Immature natural killer cell (primary cell): ENCODE measurements around the gene SNX4. TPM values are rescaled to one million over a fixed set of nuclear protein-coding genes. Genes with fewer than 3 reads are reported as not detected.
"Not testable (repeated sequence)": the region's sequence is repeated elsewhere in the genome, so short reads cannot be mapped to it uniquely, and the experiment has no call there.

Source experiments
- DNase-seq, 3 donors: peaks; one replicate each; pipeline ENCODE4 v3.0.0; 2022; ENCODE audit warnings: mixed read lengths in 1 of 3
- H3K27ac Mint-ChIP-seq, 6 donors: one replicate each; pipeline ENCODE4 v1.8.0; 2020; ENCODE audit warnings: mixed read lengths in 6 of 6, mild to moderate bottlenecking in 5 of 6, inconsistent platforms in 4 of 6, moderate library complexity in 3 of 6
- H3K27me3 Mint-ChIP-seq, 3 donors: one replicate each; pipeline ENCODE4 v1.8.0; 2020 to 2021; ENCODE audit warnings: low read depth in 3 of 3, mild to moderate bottlenecking in 3 of 3, mixed read lengths in 3 of 3, moderate library complexity in 3 of 3, inconsistent platforms in 1 of 3
- H3K36me3 Mint-ChIP-seq, 3 donors: one replicate each; pipeline ENCODE4 v1.8.0; 2020; ENCODE audit warnings: mixed read lengths in 3 of 3, inconsistent platforms in 2 of 3, mild to moderate bottlenecking in 2 of 3
- H3K4me1 Mint-ChIP-seq, 2 donors: one replicate each; pipeline ENCODE4 v1.8.0; 2020; ENCODE audit warnings: inconsistent platforms in 2 of 2, mild to moderate bottlenecking in 2 of 2, mixed read lengths in 2 of 2, moderate library complexity in 1 of 2
- H3K4me3 Mint-ChIP-seq, 5 donors: one replicate each; pipeline ENCODE4 v1.8.0; 2020; ENCODE audit warnings: mild to moderate bottlenecking in 5 of 5, mixed read lengths in 5 of 5, inconsistent platforms in 3 of 5, moderate library complexity in 3 of 5
- H3K9me3 Mint-ChIP-seq, 6 donors: one replicate each; pipeline ENCODE4 v1.8.0; 2020; ENCODE audit warnings: mild to moderate bottlenecking in 6 of 6, mixed read lengths in 6 of 6, inconsistent platforms in 4 of 6, moderate library complexity in 3 of 6
- polyA plus RNA-seq, 3 donors: library from polyadenylated mRNA; unstranded; fragments of 300-500 nt; fragmentation: Illumina TruSeq; gene quantifications; one replicate each; pipeline ENCODE4 v1.2.3, GENCODE V29; 2021

Gene SNX4
- polyA plus RNA-seq, result 10 to 100 TPM; 32.1 to 47.8 (median 39.9) TPM

DNA sequence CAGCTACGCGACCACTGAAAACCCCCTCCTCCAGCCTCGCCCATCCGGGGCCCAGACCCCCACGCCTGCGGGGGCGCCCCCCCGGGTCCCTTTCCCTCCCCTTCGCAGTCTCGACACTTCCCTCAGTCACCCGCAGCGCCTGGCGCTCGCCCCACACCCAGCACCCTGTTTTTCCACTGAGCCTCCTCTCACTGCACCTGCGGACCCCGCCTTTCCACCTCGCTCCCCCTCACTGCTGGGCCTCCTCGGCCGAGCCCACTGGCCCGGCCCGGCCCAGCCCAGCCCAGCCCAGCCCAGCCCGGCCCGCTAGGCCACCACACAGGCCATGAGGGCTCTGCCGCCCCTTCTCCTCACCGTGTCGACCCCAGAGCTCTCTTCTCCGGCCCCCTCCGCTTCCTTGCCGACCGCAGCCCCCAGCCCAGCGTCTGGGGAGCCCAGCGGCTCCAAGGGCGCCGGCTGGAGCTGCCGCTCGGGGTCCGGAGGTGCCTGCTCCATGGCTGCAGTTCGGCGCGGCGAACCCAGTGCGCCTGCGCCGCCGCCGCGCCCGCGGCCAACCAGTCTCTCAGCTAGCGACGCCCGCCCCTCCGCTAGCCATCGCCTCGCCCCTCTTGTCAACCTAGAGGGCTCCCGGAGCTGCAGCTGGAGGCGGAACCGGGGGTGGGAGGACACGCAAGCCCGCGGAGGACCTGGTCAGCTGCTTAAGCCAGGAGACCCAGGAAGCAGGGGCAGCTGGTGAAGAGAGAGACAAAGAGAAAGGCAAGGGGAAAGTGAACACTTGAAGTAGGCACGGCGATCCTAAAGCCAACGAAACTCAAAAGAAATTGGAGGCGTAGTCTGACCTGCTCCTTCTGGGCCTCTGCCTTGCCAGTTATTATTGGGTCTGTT is at the start of gene SNX4:
Gene SNX4 (minus strand): TSS at position 525 of the 885 bp plus-strand sequence. CDS start 30 bp downstream, at position 495.
- Mint-ChIP-seq H3K27me3 (peaks cover 0 to 13% (median 4%) of the 10 kb centered on the region in 3 donors), H3K4me3 (peak within 1 kb of the TSS; percentile 88 to 96 (median 92)), H3K9me3 (no peaks in the 10 kb centered on the region), H3K36me3 (peaks cover 7 to 11% (median 9%) of the 10 kb centered on the region in 3 donors), H3K27ac (peak within 1 kb of the TSS; percentile 74 to 91 (median 91)), H3K4me1 (peaks cover 21 to 33% of the 10 kb centered on the region in 2 donors)
- peak; percentile 82 to 86 (median 86) for DNase-seq

DNA sequence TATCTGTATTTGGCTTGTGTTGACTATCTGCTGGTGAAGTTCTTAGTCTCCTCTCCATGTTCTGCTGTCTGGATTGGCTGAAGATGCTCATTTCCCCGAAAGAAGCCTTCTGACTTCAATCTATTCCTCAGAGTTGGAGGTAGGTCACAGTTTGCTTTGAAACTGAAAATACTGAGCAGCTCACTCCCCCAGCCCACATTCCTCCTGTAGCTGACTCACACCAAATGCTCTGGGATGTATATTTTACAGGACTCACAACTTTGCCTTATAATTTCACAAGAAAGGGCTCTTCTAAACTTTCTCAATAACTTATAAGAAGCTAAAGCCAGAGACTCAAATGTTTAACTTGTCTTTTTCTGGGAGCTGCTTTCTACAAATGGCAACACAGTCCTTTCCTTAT is 36.3 kb upstream of the SNX4 start:
- DNase-seq, result no peak
- no peak overlapping the region for H3K4me3 Mint-ChIP-seq
- no peaks in the 10 kb centered on the region for H3K27me3 Mint-ChIP-seq
- H3K27ac Mint-ChIP-seq, result no peak overlapping the region
- no peaks in the 10 kb centered on the region for H3K4me1 Mint-ChIP-seq
- H3K36me3 Mint-ChIP-seq, result peaks cover 15 to 42% (median 17%) of the 10 kb centered on the region in 3 donors
- no peaks in the 10 kb centered on the region for H3K9me3 Mint-ChIP-seq

DNA sequence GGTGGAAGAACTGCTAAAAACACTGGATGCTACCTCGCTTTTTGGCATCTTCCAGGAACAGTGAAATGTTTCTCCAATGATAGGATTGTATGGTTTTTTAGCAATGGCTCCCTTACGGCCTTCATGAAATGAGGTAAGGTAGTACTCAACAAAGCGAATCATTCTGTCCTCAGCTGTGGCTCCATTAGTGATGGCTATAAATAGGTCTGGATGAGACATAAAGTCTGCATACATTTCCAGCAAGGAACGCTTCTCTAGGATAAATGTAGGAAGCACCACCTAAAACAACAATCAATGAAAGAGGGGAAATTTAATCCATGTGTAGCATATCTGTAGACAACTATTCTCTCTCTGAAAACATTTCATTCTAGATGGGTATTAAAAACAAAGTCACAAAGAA is 32.4 kb upstream of the SNX4 start:
- no peak for DNase-seq
- Mint-ChIP-seq H3K9me3 (no peaks in the 10 kb centered on the region), H3K27me3 (no peaks in the 10 kb centered on the region), H3K27ac (no peak overlapping the region), H3K36me3 (peaks cover 12 to 29% (median 17%) of the 10 kb centered on the region in 3 donors), H3K4me3 (no peak overlapping the region), H3K4me1 (no peaks in the 10 kb centered on the region)

DNA sequence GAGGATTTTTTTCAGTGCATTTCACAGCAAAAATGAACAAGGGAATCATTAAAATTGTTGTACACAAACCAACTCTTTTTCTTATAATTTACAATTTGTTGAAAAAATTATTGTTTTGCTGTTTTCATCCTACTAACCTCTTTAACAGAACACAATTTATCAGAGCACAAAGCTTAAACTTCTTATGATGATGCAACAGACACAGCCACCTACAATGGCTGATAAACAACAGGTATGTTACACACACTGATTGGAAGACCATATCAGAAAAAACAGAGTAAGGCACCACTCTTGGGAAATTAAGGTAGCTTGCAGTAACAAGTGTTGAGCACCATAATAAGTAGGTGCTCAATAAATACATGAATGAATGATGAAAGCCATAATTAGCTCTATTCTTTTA is 8.9 kb upstream of the SNX4 start:
- DNase-seq, result no peak
- peaks cover 17 to 31% (median 23%) of the 10 kb centered on the region in 3 donors for H3K36me3 Mint-ChIP-seq
- no peaks in the 10 kb centered on the region for H3K27me3 Mint-ChIP-seq
- no peaks in the 10 kb centered on the region for H3K4me1 Mint-ChIP-seq
- H3K27ac Mint-ChIP-seq, result no peak overlapping the region
- no peak overlapping the region for H3K4me3 Mint-ChIP-seq
- no peaks in the 10 kb centered on the region for H3K9me3 Mint-ChIP-seq

DNA sequence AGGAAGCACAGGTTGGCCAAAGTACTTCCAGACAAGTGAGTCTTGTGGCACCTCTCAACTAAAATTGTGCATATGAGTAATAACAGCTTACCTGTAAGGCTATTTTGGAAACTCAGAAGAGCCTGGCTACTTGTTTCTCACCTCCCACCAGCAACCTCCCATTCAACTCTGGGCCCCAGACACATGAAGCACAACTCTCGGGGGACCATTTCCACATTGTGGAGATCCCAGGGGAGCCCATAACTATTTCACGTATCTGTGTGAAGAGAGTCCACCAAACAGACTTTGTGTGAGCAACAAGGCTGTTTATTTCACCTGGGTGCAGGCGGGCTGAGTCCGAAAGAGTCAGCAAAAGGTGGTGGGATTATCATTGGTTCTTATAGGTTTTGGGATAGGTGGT is 5.2 kb upstream of the SNX4 start:
- Mint-ChIP-seq H3K36me3 (peaks cover 11 to 22% (median 15%) of the 10 kb centered on the region in 3 donors), H3K27me3 (peaks cover 0 to 4% (median 3%) of the 10 kb centered on the region in 3 donors), H3K4me3 (no peak overlapping the region), H3K27ac (no peak overlapping the region), H3K4me1 (peaks cover 3 to 5% of the 10 kb centered on the region in 2 donors), H3K9me3 (no peaks in the 10 kb centered on the region)
- DNase-seq, result no peak

DNA sequence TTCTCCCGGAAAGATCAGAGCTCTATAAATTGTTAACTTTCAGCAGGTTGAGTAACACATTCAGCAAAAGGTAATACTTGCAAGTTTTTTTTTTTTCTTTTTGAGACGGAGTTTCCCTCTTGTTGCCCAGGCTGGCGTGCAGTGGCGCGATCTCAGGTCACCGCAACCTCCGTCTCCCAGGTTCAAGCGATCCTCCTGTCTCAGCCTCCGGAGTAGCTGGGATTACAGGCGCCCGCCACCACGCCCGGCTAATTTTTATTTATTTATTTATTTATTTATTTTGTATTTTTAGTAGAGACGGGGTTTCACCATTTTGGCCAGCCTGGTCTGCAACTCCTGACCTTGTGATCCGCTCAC is 539 bp upstream of the SNX4 start:
- Mint-ChIP-seq H3K27me3 (peaks cover 0 to 13% (median 4%) of the 10 kb centered on the region in 3 donors), H3K4me3 (peak overlapping the region; percentile 88 to 96 (median 92)), H3K27ac (peak overlapping the region; percentile 74 to 91 (median 88)), H3K4me1 (peaks cover 21 to 33% of the 10 kb centered on the region in 2 donors), H3K36me3 (peaks cover 7 to 14% (median 9%) of the 10 kb centered on the region in 3 donors)
- DNase-seq, H3K9me3 Mint-ChIP-seq: not testable (repeated sequence)

DNA sequence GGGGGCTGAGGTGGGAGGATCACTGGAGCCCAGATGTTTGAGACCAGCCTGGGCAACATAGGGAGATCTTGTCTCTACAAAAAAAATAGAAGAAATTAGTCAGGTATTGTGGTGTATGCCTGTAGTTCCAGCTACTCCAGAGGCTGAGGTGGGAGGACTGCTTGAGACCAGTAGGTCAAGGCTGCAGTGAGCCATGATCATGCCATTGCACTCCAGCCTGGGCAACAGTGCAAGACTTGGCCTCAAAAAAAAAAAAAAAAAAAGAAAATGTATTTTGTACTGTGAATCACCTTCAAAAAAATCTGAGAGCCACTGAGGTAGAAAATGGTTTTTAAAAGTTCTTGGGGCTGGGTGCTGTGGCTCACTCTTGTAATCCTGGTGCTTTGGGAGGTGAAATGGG is 4.6 kb downstream of the SNX4 start:
- Mint-ChIP-seq H3K4me3 (no peak overlapping the region), H3K4me1 (peaks cover 40 to 63% of the 10 kb centered on the region in 2 donors)

DNA sequence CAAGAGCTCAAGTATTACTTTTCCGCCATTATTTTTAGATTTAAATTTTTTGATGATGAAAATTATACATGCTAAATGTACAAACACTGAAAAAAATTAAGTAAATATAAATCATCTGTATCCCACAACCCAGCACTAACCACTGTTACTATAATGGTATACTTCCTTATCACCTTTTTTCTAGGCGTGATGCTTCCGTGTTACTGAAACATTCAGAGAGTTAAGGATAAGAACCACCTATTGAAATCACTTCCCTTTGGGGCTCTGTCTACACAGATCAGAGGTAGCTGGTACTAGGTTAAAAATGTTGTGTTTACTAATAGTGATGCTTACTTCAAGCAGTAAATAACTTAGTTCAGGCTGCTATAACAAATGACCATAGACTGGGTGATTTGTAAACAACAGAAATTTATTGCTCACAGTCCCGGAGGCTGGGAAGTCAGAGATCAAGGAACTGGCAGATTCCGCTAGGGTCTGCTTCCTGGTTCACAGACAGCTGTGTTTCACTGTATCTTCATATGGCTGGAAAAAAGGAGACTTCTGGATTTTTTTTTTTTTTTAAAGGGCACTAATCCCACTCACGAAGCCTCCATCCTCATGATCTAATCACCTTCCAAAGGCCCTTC is 6.4 kb downstream of the SNX4 start:
- no peak overlapping the region for H3K27ac Mint-ChIP-seq
- H3K9me3 Mint-ChIP-seq, result no peaks in the 10 kb centered on the region
- H3K4me3 Mint-ChIP-seq, result no peak overlapping the region
- H3K36me3 Mint-ChIP-seq, result peaks cover 13 to 16% (median 15%) of the 10 kb centered on the region in 3 donors
- DNase-seq, result no peak
- peaks cover 0 to 2% (median 0%) of the 10 kb centered on the region in 3 donors for H3K27me3 Mint-ChIP-seq
- H3K4me1 Mint-ChIP-seq, result peaks cover 32 to 54% of the 10 kb centered on the region in 2 donors

More for the DNA sequence above, 4.6 kb downstream of the SNX4 start:
- peaks cover 0 to 10% (median 5%) of the 10 kb centered on the region in 3 donors for H3K27me3 Mint-ChIP-seq
- no peak for DNase-seq
- H3K36me3 Mint-ChIP-seq, result peaks cover 9 to 13% (median 11%) of the 10 kb centered on the region in 3 donors
- H3K9me3 Mint-ChIP-seq, result no peaks in the 10 kb centered on the region
- peak overlapping the region in 1 of 6 donors; percentile 84 for H3K27ac Mint-ChIP-seq

DNA sequence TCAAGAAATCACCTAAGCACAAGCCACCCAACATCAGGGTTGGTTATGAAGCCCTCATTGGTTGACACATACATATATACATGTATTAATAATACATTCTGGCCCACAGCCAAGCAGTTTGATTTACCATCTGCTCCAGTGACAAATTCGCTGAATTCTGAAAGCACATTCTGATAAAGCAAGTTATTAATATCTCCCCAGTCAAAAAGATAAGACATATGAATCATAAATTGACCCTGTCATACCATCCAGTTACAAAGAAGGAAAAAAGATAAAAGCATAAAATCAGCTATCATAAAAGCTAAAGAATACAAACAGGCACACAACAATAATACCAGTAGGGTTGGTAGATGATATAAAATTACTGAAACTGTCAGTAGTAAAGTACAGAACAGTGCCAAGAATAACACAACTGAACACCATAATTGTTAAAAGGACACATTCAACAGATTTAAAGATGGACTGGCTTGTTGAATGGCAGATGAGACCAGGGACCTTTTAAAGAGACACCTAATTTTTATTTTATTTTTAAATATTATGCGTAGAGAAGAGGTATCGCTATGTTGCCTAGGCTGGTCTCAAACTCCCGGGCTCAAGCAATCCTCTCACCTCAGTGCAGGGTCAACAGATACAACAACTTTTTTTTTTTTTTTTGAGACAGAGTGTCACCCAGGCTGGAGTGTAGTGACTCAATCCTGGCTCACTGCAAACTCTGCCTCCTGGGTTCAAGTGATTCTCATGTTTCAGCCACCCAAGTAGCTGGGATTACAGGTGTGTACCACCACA is 7.7 kb downstream of the SNX4 start:
- Mint-ChIP-seq H3K4me3 (no peak overlapping the region), H3K36me3 (peaks cover 21 to 24% (median 23%) of the 10 kb centered on the region in 3 donors), H3K27me3 (peaks cover 0 to 2% (median 0%) of the 10 kb centered on the region in 3 donors), H3K27ac (peak overlapping the region in 2 of 6 donors; percentile 0 to 7), H3K9me3 (peaks cover 0 to 7% (median under 1%) of the 10 kb centered on the region in 6 donors), H3K4me1 (peaks cover 33 to 53% of the 10 kb centered on the region in 2 donors)
- DNase-seq, result no peak

DNA sequence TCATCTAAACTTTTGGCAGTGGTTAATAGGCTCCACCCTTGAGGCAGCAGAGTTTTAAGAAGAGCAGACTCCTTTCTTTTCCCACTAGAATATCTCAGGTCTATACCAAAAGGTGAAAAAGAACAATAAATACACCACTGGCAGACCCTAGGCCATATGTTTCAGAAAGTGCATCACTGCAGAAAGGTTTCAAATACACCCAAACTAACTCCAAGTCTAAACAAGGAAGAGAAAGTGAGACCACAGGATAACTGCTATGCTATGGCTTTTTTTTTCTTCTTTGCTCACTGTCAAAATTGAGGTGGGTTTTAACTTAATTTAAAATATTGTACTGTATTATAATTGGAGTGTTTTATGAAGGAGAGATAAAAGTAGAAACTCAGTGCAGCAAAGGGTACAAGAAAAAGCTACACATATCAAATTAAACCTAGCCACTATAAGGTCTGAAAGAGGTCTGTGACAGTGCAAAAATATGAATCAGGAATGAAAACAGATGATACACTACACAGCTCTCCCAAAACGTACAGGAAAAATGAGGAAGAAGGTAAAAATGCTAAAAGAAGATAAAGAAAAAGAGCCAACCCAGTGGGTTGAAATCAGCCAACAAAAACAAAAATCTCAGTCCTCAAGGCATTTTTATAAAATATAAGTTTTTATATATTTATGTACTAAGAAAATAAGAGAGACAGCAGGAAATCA is 8.4 kb downstream of the SNX4 start:
- H3K36me3 Mint-ChIP-seq, result peaks cover 25 to 29% (median 27%) of the 10 kb centered on the region in 3 donors
- H3K27me3 Mint-ChIP-seq, result peaks cover 0 to 2% (median 0%) of the 10 kb centered on the region in 3 donors
- H3K4me1 Mint-ChIP-seq, result peaks cover 31 to 47% of the 10 kb centered on the region in 2 donors
- H3K27ac Mint-ChIP-seq, result peak overlapping the region in 5 of 6 donors; percentile 6 to 54 (median 14)
- no peak overlapping the region for H3K4me3 Mint-ChIP-seq
- peaks cover 0 to 14% (median 5%) of the 10 kb centered on the region in 6 donors for H3K9me3 Mint-ChIP-seq
- DNase-seq, result no peak

DNA sequence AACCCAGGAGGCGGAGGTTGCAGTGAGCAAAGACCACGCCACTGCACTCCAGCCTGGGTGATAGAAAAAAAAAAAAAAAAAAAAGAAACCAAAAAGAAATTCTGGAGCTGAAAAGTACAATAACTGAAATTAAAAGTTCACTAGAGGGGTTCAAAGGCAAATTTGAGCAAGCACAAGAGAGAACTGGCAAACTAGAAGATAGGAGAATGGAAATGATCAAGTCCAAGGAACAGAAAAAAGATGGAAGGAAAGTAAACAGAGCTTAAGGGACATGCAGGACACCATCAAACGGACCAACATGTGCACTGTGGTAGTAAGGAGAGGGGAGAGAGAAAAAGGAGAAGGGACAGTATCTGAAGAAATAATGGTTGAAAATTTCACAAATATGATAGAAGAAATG is 12.9 kb downstream of the SNX4 start:
- no peak overlapping the region for H3K27ac Mint-ChIP-seq
- H3K9me3 Mint-ChIP-seq, result peaks cover 0 to 14% (median 5%) of the 10 kb centered on the region in 6 donors
- peaks cover 0 to under 1% (median 0%) of the 10 kb centered on the region in 3 donors for H3K27me3 Mint-ChIP-seq
- H3K4me3 Mint-ChIP-seq, result no peak overlapping the region
- peaks cover 23 to 33% of the 10 kb centered on the region in 2 donors for H3K4me1 Mint-ChIP-seq
- H3K36me3 Mint-ChIP-seq, result peaks cover 21 to 42% (median 33%) of the 10 kb centered on the region in 3 donors
- DNase-seq, result no peak

DNA sequence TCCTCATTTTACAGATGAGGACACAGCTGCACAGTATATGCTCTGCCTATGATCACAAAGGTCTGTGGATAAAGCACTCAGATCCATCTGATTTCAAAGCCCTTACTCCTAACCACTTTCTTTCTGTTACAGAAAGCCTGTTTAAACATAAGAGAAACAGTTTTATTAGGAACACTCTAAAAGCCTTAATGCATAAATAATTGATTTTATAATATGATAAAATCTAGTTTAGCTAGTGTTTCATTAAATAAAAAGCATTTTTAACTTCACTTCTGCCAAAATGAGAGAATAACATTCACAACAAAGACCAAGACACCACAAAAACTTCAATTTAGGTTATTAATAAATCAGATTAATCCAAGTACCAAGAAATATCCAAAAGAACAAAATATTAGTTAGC is 21.4 kb downstream of the SNX4 start:
- no peak overlapping the region for H3K4me3 Mint-ChIP-seq
- no peaks in the 10 kb centered on the region for H3K9me3 Mint-ChIP-seq
- H3K36me3 Mint-ChIP-seq, result peaks cover 17 to 30% (median 25%) of the 10 kb centered on the region in 3 donors
- no peak for DNase-seq
- no peak overlapping the region for H3K27ac Mint-ChIP-seq
- H3K27me3 Mint-ChIP-seq, result no peaks in the 10 kb centered on the region
- no peaks in the 10 kb centered on the region for H3K4me1 Mint-ChIP-seq

DNA sequence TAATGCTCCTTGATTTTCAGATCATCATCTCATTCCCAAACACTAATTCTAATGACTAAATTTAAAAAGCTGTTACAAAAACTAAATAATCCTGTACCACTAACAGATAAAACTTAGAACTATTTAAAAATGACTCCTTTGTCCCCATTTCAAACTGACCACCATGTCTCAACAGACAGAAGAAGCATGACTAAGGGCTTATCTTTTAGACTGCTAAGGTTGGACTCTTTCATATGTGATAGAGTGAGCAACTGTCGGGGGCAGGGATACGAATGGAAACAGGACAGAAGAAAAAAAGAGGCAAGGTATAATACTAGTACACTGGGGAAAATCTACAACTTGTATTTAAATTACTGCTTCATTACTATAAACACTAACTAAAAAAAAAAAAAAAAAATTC is 23.3 kb downstream of the SNX4 start:
- H3K4me1 Mint-ChIP-seq, result no peaks in the 10 kb centered on the region
- H3K4me3 Mint-ChIP-seq, result no peak overlapping the region
- H3K27me3 Mint-ChIP-seq, result no peaks in the 10 kb centered on the region
- no peaks in the 10 kb centered on the region for H3K9me3 Mint-ChIP-seq
- H3K36me3 Mint-ChIP-seq, result peaks cover 20 to 28% (median 21%) of the 10 kb centered on the region in 3 donors
- H3K27ac Mint-ChIP-seq, result no peak overlapping the region
- DNase-seq, result no peak
